Kidney epithelial cell (primary cell): ENCODE data around the gene TRMO. TPM values are rescaled to one million over a fixed set of nuclear protein-coding genes. Genes with fewer than 3 reads are reported as not detected.

Experiments used
- DNase-seq: peaks from one replicate; pipeline ENCODE4 v3.0.0-alpha.2; 2010; ENCODE audit warnings: low read depth
- H3K27me3 ChIP-seq: 2 replicates; pipeline ENCODE4 v1.6.0; 2011; ENCODE audit warnings: low read length; ENCODE audit not compliant: control insufficient read depth, insufficient read depth
- H3K36me3 ChIP-seq: 2 replicates; pipeline ENCODE4 v1.5.1; 2011; ENCODE audit warnings: low read length; ENCODE audit not compliant: control insufficient read depth, insufficient read depth
- H3K4me3 ChIP-seq: 2 replicates; pipeline ENCODE4 v1.5.1; 2011; ENCODE audit warnings: low read depth, mild to moderate bottlenecking, control low read depth, low read length
- CTCF ChIP-seq: IDR thresholded peaks from 2 replicates; pipeline ENCODE4 v1.5.1; 2011; ENCODE audit warnings: mild to moderate bottlenecking, moderate library complexity, low read length, control low read depth, inconsistent platforms; ENCODE audit not compliant: insufficient read depth, poor library complexity, severe bottlenecking
- total RNA-seq: library from RNA; depleted of rRNA; stranded (reverse); fragments of >200 nt; gene quantifications from 2 replicates; pipeline ENCODE4 v1.2.3, GENCODE V29; 2015

TRMO gene
- total RNA-seq, 1 donor from 2014 or later, result 23.9 TPM

- no peak for TF ChIP-seq CTCF
- H3K36me3 ChIP-seq, result no peaks in the 10 kb centered on the region
- H3K27me3 ChIP-seq, result no peaks in the 10 kb centered on the region
- no peak overlapping the region for H3K4me3 ChIP-seq
- DNase-seq, result no peak
These were observed 56.0 kb downstream of the TRMO start for GRCh38 chr9:97866300-97866699.

- Histone ChIP-seq H3K27me3 (peaks cover 12% of the 10 kb centered on the region), H3K4me3 (no peak overlapping the region), H3K36me3 (no peaks in the 10 kb centered on the region)
- no peak for DNase-seq
- no peak for TF ChIP-seq CTCF
These were observed 57.9 kb downstream of the TRMO start for GRCh38 chr9:97864396-97864795.

- H3K4me3 ChIP-seq, result no peak overlapping the region
- no peak for DNase-seq
- H3K27me3 ChIP-seq, result peaks cover 19% of the 10 kb centered on the region
- H3K36me3 ChIP-seq, result no peaks in the 10 kb centered on the region
- TF ChIP-seq CTCF, result no peak
These were observed 59.0 kb downstream of the TRMO start for GRCh38 chr9:97863314-97863713.

GRCh38 chr9:97861148-97861475 lies 61.2 kb downstream of the TRMO start:
- TF ChIP-seq CTCF, result no peak
- Histone ChIP-seq H3K36me3 (no peaks in the 10 kb centered on the region), H3K27me3 (peaks cover 37% of the 10 kb centered on the region), H3K4me3 (no peak overlapping the region)
- DNase-seq, result no peak

- TF ChIP-seq CTCF, result no peak
- DNase-seq, result no peak
- Histone ChIP-seq H3K27me3 (peaks cover 42% of the 10 kb centered on the region), H3K36me3 (no peaks in the 10 kb centered on the region), H3K4me3 (no peak overlapping the region)
These were observed 61.7 kb downstream of the TRMO start for GRCh38 chr9:97860451-97861147.

GRCh38 chr9:97859346-97859745 lies 63.0 kb downstream of the TRMO start:
- Histone ChIP-seq H3K4me3 (no peak overlapping the region), H3K36me3 (no peaks in the 10 kb centered on the region), H3K27me3 (peaks cover 55% of the 10 kb centered on the region)
- DNase-seq, result no peak
- TF ChIP-seq CTCF, result no peak
